ENCODE data around the gene IQSEC3. TPM values are rescaled to one million over a fixed set of nuclear protein-coding genes. Genes with fewer than 3 reads are reported as not detected.

The IQSEC3 gene
- total and polyA plus RNA-seq, 2 of the 13 experiments (the other 11 are each of a cell fraction or from before 2014, with no cell fraction given), result not detected

- peaks cover 11% of the 10 kb centered on the region for H3K4me1 ChIP-seq (ENCODE audit: insufficient read depth, low read length)
- intact Hi-C loops (cut with micrococcal nuclease; ENCODE audit: unreplicated experiment) (no loop called here), in situ Hi-C loops (cut with HindIII; ENCODE audit: extremely low pct_ligation_motif_present, low pct_unique_long_range_greater_than_20kb) (no loop called here)
- H2AFZ ChIP-seq (ENCODE audit: low read length), result no peak overlapping the region
- FAIRE-seq (peak; percentile 81), ATAC-seq (peak; percentile 97), DNase-seq (ENCODE audit: low spot score) (peak; percentile 75)
- BruUV-seq (replicated peaks), result no TSS peak
- ChIA-PET POLR2A (no interaction called here), CTCF (ENCODE audit: low intra/inter-chr PET ratio, low total read pairs) (no interaction called here)
- H3K9me3 ChIP-seq (ENCODE audit: low read length), result no peaks in the 10 kb centered on the region
- no peak overlapping the region for H3K4me2 ChIP-seq (ENCODE audit: low read depth, low read length)
- no peaks in the 10 kb centered on the region for H4K20me1 ChIP-seq (ENCODE audit: insufficient read depth, low read length)
- no peak overlapping the region for H3K4me3 ChIP-seq (replicated peaks in 1 of 3; ENCODE audit: insufficient read depth in 1 of 3, low read depth in 2 of 3, low read length in 3 of 3)
- 14% methylated on average over 5 of the region's 11 CpGs for WGBS (ENCODE audit: low lambda C conversion rate)
- no peak overlapping the region for H3K9ac ChIP-seq (ENCODE audit: insufficient read depth, low read depth, low read length)
- H3K27me3 ChIP-seq (ENCODE audit: control insufficient read depth in 1 of 2, insufficient read depth in 2 of 2, low read length in 2 of 2), result peaks cover 9 to 43% of the 10 kb centered on the region in 2 experiments; a peak in 4 of 5 replicates
- no peaks in the 10 kb centered on the region for H3K36me3 ChIP-seq (replicated peaks in 1 of 2; ENCODE audit: control insufficient read depth in 1 of 2, insufficient read depth in 2 of 2, low read length in 2 of 2)
- H3K27ac ChIP-seq (ENCODE audit: extremely low read length, insufficient read depth, low read length), result no peak overlapping the region
- no peaks in the 10 kb centered on the region for H3K79me2 ChIP-seq (ENCODE audit: insufficient read depth, low read length)
- TF ChIP-seq ZNF616 (CRISPR knock-in tag; IDR thresholded peaks at IDR 0.05; ENCODE audit: low read depth) (0 out of 2 replicates have a peak, but pooled peaks have one; percentile 41), NR2F1 (CRISPR knock-in tag; IDR thresholded peaks at IDR 0.05) (no peak), MED1 (CRISPR knock-in tag; IDR thresholded peaks at IDR 0.05) (peak; percentile 51), ZNF878 (CRISPR knock-in tag; IDR thresholded peaks at IDR 0.05) (no peak), PLSCR1 (CRISPR knock-in tag; IDR thresholded peaks at IDR 0.05; ENCODE audit: borderline replicate concordance) (no peak), MXD4 (CRISPR knock-in tag; IDR thresholded peaks at IDR 0.05) (0 out of 2 replicates have a peak, but pooled peaks have one; percentile 40), ZNF639 (CRISPR knock-in tag; conservative IDR thresholded peaks at IDR 0.05) (no peak), HOXA7 (CRISPR knock-in tag; IDR thresholded peaks at IDR 0.05) (no peak), PHF20 (CRISPR knock-in tag; IDR thresholded peaks at IDR 0.05) (no peak), ZNF556 (CRISPR knock-in tag; IDR thresholded peaks at IDR 0.05; ENCODE audit: borderline replicate concordance) (peak; percentile 41; the same call in 1 of the 2 replicates), HNRNPL (IDR thresholded peaks at IDR 0.05; ENCODE audit: low read depth, low read length) (peak; percentile 69; the same call in 1 of the 2 replicates), ZNF17 (CRISPR knock-in tag; IDR thresholded peaks at IDR 0.05) (no peak), CSRNP1 (CRISPR knock-in tag; IDR thresholded peaks at IDR 0.05) (no peak), POLR2A (IDR thresholded peaks at IDR 0.05; ENCODE audit: insufficient read depth in 1 of 2, low read depth in 2 of 2, low read length in 2 of 2) (no peak), ESRRA (CRISPR knock-in tag; IDR thresholded peaks at IDR 0.05; ENCODE audit: low read depth) (no peak), ATF6 (CRISPR knock-in tag; conservative IDR thresholded peaks at IDR 0.05) (no peak), ZNF576 (CRISPR knock-in tag; IDR thresholded peaks at IDR 0.05) (no peak), ZSCAN25 (CRISPR knock-in tag; IDR thresholded peaks at IDR 0.05) (peak; percentile 22; the same call in 1 of the 2 replicates)
Measured at GRCh38 chr12:153080-153746, 86.6 kb downstream of the IQSEC3 start.
